GM21367 (cell line): Measurements from ENCODE around the gene ADAMTS2.
"Not testable (repeated sequence)": the region's sequence is repeated elsewhere in the genome, so short reads cannot be mapped to it uniquely, and the experiment has no call there.

ENCODE experiments used
- ATAC-seq: cut with Tn5 transposase; IDR thresholded peaks from one replicate; pipeline ENCODE4 v1.9.1; 2021; ENCODE audit not compliant: unreplicated experiment

Gene ADAMTS2

DNA sequence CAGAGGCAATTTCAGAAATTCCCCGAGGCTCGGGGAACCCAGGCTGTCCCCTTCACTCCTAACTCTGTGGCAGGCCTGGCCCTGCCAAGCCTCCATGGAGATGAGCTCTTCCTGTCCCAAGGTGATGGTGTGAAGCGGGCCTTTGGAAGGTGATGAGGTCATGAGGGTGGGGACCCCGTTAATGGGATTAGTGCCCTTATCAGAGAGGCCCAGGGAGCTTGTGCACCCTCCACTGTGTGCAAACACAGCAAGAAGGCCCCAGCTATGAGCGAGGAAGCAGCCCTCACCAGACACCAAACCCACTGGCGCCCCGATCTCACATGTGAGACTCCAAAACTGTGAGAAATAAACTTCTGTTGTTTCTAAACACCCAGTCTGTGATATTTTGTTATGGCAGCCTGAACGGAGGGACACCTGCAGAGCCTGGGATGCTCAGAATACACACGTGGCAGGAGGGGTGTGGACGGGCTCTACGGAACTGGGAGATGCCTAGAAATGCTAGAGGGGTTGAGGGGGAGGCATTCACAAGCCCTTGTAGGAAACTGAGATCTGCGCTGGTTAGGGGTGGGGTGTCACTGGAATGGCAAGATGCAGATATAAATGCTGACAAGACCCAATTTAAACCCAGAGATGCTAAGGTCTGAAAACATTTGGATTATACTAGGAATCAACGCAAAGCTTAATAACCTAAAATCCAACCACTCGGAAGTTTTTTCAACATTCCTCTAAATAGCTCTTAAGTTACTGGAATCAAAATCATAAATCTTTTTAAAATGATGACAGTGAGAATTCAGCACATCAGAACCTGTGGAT, 46.9 kb downstream of the ADAMTS2 start:
- no peak for ATAC-seq

DNA sequence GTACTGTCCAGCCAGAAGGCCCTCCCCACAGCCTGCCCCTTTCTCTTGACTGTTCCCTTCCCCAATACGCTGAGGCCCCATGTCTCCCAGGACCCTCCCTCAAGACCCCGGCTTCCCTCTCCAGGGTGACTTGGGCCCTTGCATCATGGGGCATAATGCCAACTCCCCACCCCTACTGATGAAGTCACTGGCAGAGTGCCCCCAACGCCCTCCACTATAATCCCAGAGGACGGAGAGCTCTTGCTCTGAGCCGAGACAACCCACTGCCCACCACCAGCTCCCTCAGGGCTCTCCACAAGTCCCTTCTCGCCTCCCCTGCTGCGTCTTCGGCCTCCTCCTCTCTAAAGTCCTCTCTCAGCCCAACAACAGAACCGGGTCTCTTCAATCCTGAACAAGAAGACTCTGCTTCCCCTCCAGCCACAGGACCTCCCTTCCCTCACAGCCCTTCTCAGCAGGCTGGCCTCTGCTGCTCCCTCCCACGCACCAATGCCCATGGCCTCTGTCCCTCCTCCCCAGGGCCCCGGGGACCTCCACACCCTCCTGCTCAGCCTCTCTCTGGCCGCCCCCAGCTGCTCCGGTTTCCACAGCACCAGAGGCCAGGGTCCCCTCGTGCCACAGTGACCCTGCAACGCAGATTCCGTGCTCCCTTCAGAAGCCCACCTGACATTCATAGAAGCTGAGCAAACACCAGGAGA, 47.6 kb downstream of the ADAMTS2 start:
- no peak for ATAC-seq

DNA sequence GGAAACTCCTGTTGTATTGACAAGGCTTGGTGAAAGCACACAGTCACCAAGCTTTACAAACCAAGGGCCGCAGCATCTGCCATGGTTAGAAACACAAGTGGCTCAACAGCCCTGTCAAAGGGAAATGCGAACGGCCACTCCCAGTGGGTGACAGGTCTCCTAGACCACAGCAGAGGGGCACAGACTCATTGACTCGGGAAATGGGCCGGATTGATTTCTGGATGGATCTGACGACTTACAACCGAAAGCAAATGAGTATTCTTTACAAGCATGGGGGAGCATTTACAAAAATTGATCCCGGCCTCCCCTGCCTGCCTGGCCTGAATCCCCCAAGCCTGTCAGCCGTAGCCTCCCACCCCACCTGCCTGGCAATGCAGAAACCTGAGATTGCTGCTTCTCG, 48.2 kb downstream of the ADAMTS2 start:
- ATAC-seq = no peak

DNA sequence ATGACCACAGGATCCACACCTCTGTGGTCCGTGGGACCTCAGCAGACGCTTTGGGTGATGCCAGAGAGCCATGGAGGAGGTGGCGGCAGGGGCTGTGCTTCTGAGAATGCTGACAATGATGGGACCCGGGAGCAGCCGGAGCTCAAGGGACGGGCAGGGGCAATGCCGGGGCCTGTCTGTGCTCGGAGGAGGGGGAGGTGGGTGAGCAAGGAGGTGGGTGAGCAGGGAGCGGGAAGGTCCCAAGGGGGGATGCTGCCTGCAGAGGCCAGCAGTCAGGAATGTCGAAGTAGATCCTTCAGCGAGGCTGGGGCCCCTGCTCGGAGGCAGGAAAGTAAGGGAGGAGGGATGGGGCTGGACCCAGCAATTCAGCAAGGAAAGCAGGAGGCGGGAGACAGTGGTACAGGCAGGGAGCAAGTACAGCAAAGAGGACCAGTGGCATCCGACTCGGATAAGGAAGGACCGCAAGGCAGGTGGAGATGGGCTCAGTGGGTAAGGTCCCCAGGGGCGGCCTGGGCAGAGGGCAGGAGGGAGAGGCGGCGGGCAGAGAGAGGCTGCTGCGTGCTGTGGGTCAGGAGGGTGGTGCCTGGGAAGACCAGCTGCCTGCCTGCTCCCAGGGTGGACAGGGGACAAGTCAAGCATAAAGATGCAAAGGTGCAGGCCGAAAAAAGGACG, 49.0 kb downstream of the ADAMTS2 start:
- ATAC-seq = no peak

DNA sequence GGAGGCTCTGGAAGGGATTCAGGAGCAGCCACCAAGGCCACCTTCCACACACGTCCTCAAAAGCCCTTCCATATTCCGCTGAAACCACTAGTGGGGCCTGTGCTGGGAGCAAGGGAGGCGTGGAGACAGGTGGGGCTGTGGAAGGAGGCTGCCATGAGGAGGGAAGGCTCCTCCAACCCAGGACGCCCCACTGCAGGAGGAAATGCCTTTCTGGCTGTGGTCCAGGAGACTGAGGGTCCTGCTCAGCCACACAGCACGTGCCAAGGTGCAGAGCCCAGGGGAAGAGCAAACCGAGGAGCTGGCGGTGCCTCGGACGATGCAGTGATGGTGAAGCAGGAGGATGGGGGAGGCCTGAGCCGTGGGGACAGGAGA, 49.5 kb downstream of the ADAMTS2 start:
- no peak for ATAC-seq

DNA sequence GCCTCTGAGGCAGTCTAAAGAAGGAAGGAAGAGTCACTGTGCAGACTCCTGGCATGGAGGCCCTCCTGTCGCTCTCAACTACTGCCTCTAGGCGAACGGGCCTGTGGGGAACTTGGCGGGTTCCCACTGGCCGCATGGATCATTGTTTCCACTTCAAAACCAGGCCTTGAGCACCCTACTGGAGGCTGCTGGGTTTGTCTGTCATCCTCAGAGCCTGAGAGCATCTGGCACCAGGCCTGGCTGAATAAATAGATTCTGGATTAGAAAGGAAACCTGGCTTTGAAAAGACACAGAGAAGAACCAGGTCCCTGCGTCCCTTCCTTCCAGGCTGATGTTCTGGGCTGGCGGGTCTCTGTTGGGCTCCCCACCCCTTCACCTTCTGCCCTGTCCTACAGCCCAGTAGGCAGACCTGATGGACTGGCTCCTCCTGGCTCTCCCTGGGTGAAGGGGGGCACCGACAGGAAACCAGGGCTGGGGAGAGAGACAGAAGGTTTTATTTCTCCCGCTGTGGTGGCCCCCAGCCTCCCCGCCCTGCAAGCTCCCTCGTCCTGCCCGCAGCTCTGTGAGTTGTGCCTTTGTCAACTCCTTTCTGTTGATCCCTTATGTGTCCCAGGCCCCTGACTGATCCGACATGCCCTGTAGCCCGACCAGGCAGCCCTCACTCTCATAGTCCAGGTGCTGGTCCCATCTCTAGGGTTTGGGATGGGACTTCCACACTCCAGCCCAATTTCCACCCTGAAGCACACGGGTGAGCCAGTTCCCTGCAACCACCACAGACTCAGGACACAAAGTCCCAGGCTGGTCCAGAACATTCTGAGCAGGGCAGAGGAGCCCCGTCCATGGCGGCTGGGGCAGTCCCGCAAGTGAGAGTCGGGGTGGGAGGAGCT, 50.1 kb downstream of the ADAMTS2 start:
- ATAC-seq = no peak

DNA sequence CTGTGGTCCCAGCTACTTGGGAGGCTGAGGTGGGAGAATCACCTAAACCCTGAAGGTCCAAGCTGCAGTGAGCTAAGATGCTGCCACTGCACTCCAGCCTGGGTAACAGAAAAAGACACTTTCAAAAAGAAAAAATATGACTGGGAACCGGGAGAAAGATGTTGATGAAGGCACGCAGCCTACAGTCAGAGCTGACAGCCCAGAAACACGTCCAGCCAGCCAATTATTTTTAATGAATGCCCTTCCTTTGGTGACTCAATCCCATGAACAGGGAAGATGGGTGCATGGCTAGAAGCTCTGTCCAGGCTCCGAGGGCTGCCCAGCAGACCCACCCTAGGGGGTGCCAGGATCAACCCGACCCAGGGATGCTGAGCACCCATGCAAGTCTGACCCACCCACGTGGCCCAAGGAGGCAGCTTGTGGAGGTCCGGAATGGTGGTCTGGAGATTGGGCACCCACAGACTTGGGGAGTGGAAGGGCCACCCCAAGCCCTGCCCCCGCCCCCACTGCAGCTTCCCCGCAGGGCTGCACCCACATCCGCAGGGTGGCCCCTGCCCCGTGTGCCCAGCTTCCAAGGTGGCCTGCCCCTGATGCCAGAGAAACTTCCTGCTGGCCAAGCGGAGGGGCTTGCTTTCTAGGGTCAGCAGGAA, 51.0 kb downstream of the ADAMTS2 start:
- no peak for ATAC-seq

DNA sequence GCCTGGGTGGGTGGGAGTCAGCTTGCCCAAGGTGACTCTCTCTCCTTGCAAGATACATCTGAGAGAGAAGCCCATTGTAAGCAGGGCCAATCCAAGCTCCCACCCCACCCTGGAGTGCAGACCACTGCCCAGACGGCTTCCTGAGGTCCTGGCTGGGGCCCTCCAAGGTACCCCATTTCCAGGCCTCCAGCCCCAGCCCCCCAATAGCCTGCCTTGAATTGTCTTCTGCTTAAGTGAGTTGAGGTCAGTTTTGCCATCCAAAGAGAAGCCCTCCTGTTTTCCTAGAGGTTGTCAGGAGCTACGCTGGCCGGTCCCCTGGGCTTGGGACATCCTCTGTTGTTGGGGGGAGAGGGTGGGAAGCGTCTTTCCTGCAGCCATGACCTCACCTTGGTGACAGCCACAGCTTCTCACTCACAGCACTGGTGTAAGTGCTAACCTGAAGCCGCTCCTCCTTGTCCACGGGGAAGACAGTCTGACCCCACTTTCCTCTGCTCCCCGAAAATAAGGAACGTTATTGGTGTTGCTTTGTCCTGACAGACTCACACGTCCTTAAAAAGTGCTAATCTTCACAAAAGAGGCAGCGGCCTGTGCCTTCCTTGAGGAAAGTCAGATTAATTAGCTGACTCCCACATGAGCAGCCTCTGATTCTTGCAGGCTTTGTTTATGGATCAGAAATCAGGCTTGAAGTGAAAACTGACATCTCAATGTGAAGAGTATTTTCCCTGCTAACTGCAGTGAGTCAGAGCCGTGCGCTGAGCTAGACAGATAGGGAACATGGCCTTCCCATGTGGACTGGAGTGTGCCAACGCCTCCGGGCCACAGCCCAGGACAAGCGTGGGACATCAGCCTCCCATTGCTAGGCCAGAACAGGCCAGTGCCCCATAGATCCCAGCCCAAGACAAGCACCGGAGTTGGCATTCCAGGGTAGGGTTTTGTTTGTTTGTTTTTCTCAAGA, 52.3 kb downstream of the ADAMTS2 start:
- ATAC-seq = no peak

DNA sequence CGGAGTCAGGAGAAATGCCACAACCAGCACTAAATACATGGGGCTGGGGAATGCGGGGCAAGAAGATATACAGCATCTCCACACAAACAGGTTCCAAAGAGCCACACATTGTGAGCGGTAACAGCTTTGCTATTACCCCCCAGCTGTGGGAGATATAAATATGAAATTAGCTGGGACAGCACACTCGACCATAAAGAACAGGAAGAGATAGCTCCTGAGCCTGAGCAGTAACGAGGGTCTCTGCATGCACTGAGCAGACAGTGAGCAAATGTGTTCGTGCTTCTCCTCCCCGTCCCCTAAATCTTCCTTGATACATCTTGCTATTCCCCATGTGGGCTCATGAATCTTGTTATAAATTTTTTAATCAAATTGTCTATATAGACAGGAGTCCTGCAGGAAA, 53.1 kb downstream of the ADAMTS2 start:
- no peak for ATAC-seq

DNA sequence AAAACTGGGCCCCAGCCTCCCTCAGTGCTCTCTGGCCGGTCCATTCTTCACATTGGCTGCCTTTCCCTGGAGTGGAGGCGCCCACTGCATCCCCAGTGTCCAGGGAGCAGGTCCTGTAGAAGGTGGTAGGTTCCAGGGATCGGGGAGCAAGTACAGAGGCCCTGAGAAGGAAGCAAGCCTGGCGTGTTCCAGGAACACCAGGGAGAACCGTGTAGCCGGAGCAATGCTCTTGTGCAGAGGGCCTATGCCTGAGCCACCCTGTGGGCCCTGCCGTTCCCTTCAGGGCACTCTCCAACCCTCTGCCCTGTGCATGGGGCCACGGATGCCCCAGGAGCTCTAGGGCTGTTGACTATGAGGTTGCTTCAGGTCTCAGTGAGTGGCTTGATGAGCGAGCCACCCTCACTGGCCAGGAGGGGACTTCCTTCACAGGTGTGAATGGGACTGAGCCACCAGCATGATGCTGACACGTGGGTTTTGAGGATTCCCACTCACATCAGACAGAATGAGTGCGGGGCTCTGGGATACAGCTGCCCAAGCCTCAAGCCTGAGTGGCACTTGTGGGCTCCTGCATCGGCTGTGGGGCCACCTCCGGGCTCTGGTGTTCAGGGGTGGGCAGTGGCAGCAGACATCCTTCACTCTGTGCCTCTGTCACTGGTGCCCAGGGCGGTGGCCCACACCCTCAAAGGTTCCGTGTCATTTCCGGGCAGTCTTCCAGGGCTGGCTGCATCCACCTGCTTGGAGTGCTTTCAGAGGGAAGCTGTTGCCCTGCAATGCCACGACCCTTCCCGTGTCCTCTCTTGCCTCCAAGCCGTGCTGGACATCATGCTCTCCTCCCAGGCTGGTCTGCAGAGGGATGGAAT, 54.4 kb downstream of the ADAMTS2 start:
- no peak for ATAC-seq

DNA sequence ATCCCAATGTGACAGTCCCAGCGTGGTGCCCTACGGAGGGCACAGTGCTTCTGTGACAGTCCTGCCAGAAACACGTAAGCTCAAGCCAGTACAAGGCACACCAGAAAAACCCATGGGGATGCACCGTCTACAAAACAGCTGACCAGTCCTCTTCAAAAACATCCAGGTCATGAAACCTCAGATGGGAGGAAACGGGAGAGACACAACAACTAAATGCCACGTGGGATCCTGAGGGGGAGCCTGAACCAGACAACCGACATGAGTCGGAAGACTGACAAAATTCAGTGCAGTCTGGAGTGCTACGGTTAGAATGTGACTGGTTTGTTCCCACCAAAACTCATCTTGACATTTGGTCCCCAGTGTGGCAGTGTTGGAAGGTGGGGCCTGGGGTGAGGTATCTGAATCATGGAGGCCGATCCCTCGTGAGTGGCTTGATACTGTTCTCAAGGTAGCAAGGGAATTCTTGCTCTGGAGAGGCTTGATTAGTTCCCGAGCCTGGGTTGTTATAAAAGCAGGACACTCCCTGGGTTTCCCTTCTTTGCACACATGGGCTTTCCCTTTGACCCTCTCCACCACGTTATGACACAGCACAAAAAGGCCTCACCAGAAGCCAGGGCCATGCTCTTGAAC, 55.4 kb downstream of the ADAMTS2 start:
- no peak for ATAC-seq

DNA sequence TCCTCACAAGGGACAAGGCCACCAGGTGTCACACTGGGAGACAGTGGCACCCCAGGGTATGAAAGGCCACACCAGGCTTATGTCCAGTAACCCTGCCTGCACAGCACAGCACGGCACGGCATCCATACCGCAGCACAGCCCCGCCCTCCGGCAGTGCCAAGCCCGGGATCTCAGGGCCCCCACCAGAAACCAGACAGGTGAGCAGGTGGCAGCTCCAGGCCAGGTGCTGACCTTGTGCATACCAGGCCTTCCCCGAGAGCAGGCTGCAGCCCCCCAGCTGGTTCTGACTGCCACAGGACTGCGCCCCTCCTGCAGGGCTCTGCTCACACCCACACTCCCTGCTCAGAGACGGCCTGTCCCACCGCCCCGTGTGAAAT, 56.5 kb downstream of the ADAMTS2 start:
- ATAC-seq = no peak

DNA sequence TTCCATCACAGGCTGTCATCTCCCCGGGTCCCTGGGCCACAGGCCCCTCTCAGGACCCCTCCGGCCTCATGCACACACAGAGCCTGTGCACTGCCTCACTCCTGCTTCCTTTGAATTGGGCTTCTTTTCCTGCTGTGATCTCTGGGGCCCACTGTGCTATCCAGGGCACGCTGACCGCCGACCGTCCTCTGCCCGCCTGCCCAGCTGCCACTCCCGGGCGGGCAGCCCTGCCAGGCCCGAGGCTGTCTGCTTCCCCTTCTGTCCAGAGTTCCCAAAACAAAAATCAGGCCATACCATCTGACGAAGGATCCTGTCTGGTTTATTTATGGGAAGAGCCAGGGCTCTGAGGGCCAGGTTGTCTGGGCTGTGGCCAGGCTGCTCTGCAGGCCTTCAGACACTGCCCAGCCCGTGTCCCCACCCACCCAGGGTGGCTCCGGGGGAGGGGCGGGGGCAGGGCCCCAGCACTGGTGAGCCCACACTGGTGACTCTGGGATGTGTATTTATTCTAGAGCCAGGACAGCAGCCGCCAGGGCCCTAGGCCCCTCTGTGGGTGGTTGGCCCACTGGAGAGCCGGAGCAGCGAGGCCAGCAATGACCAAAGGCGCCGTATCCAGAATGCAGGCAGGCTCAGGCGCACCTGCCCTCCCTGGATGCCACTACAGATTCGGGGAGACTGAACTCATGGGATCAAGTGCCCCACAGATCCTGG, 57.0 kb downstream of the ADAMTS2 start:
- ATAC-seq = no peak

DNA sequence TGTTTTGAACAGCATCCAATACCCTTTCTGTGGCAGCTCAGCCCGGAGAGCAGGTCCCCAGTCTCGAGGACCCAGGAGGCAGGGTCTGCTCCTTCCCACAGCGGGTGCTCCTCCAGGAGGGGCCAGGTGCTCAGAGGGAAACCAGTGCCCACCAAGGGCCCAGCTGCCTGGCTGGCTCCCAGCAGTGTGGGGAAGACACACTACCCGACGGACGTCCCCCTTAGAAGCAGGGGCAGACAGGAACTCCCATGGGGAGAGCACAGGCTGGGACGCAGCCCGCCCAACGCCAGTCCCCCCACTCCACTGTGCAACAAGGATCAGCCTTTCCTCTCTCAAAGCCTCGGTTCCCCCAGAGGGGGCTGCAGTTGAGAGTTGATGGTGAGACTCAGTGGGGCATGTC, 57.6 kb downstream of the ADAMTS2 start:
- no peak for ATAC-seq

DNA sequence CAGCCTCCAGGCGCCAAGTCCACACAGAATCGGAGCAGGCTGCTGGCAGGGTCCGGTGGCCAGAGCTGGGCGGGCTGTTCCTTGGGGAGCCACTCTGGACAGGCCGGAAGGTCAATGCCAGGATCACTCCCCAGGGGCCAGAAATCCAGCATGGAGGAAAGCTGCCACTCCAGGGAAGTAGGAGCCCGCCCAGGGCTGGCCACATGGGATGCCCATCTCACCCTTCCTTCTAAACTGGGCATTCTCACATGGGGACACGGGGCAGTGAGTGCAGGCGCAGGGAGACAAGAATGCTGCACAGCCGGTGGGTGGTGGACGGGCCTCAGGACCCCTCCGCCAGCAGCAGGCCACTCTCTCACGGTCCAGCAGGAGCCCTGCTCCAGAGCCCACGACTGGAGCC, 58.2 kb downstream of the ADAMTS2 start:
- ATAC-seq = no peak

DNA sequence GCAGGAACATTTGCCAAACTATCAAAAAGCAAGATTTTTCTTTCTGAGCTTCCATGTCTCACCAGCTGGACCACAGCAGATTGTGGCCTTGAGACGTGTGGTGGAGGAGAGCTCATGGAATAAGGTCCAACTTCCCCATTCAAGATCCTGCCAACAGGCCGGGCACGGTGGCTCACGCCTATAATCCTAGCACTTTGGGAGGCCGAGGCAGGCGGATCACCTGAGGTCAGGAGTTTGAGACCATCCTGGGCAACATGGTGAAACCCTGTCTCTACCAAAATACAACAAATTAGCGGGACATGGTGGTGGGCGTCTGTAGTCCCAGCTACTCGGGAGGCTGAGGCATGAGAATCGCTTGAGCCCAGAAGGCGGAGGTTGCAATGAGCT, 59.5 kb downstream of the ADAMTS2 start:
- not testable (repeated sequence) for ATAC-seq

DNA sequence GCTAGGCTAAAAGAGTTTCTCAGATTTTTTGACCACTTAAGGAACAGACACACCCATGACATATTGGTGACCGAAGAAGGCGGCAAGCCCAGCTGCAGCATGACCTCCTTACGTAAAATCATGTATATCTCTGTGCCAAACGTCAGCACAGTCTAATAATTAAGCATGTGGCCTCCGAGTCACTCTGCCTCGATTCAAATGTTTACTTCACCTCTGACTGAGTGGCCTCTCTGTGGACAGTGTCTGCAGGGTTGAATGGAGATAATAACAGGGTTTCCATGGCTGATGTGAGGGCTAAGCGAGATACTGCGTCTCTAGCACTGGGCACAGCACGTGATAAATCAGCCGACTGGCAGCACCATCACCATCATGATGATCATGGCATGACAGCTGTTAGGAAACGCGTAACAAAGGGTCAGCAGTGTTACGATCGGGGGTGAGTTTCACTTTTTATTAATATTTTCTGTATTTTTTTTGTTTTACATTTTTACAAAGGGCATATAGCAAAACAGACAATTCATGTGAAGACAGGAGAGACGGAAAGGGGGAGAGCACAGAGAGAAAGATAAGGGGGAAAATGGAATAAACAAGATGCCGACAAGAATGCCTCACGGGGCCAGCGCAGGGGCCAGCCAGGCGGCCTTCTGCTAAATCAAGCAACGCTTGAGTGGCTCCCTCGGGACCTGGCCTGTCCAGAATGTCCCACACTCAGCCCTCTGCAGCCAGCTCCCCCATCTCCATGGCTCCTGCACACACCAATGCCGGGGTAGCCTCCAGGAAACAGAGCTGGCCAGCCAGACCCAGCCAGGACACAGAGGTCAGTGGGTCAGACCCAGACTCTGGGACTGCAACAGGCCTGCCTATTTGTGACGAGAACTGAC, 60.3 kb downstream of the ADAMTS2 start:
- ATAC-seq = no peak
